Measurements from ENCODE around the gene CDX1. TPM values are rescaled to one million over a fixed set of nuclear protein-coding genes. Genes with fewer than 3 reads are reported as not detected.

Gene CDX1
- not detected in 5 replicates for total RNA-seq (2022; extraction: Qiagen RNA extraction)

GRCh38 chr5:150166650-150167511 lies at the start of gene CDX1:
Gene CDX1, plus strand, starts transcription at chr5:150166778. Its CDS starts 99 bp downstream, at chr5:150166877.

GRCh38 chr5:150155258-150156026 lies 11.1 kb upstream of the CDX1 start, which contains the start of gene PDGFRB:
Gene PDGFRB, minus strand, starts transcription at chr5:150155845. Its CDS starts 18,798 bp downstream, at chr5:150137047.

GRCh38 chr5:150189728-150190502 lies 23.3 kb downstream of the CDX1 start, which contains the start of gene SLC6A7:
Gene SLC6A7, plus strand, starts transcription at chr5:150190062. Its CDS starts 266 bp downstream, at chr5:150190328.

Other genes with a start within 250 kb of the CDX1 start
- 0.22 to 0.32 TPM (median 0.25 TPM) in 5 replicates for gene PDE6A, start 222.0 kb upstream of the CDX1 start, total RNA-seq (2022; extraction: Qiagen RNA extraction)
- 43.7 to 85.4 TPM (median 65.0 TPM) in 5 replicates for gene SLC26A2, start 206.0 kb upstream of the CDX1 start, total RNA-seq (2022; extraction: Qiagen RNA extraction)
- gene TIGD6, start 166.1 kb upstream of the CDX1 start, total RNA-seq (2022; extraction: Qiagen RNA extraction) = 4.7 to 5.6 TPM (median 5.2 TPM) in 5 replicates
- gene HMGXB3, start 166.0 kb upstream of the CDX1 start, total RNA-seq (2022; extraction: Qiagen RNA extraction) = 31.8 to 37.3 TPM (median 33.2 TPM) in 5 replicates
- 0.10 to 0.23 TPM (median 0.20 TPM) in 5 replicates for gene CSF1R, start 80.2 kb upstream of the CDX1 start, total RNA-seq (2022; extraction: Qiagen RNA extraction)
- 0.18 to 0.74 TPM (median 0.36 TPM) in 5 replicates for gene PDGFRB, start 10.9 kb upstream of the CDX1 start, total RNA-seq (2022; extraction: Qiagen RNA extraction)
- 0.02 TPM in 1 of 5 replicates, not detected in the others for gene SLC6A7, start 23.3 kb downstream of the CDX1 start, total RNA-seq (2022; extraction: Qiagen RNA extraction)
- gene CAMK2A, start 123.0 kb downstream of the CDX1 start, total RNA-seq (2022; extraction: Qiagen RNA extraction) = 0.59 to 0.90 TPM (median 0.80 TPM) in 5 replicates
- gene ARSI, start 136.1 kb downstream of the CDX1 start, total RNA-seq (2022; extraction: Qiagen RNA extraction) = 30.4 to 36.6 TPM (median 34.3 TPM) in 5 replicates
- 71.6 to 80.5 TPM (median 71.9 TPM) in 5 replicates for gene TCOF1, start 190.9 kb downstream of the CDX1 start, total RNA-seq (2022; extraction: Qiagen RNA extraction)
- 0.15 to 0.16 TPM in 2 of 5 replicates, not detected in the others for gene CD74, start 246.1 kb downstream of the CDX1 start, total RNA-seq (2022; extraction: Qiagen RNA extraction)